GM18505 (cell line): Measurements from ENCODE around the gene EFCAB8.

Experiments
- ATAC-seq: cut with Tn5 transposase; IDR thresholded peaks from one replicate; pipeline ENCODE4 v1.9.1; 2021; ENCODE audit not compliant: unreplicated experiment
- POLR2A ChIP-seq: IDR thresholded peaks from 4 replicates; pipeline ENCODE4 v1.6.1; 2011; ENCODE audit warnings: borderline replicate concordance; ENCODE audit not compliant: insufficient read depth, insufficient read length; ENCODE audit errors: extremely low read depth

The EFCAB8 gene

DNA sequence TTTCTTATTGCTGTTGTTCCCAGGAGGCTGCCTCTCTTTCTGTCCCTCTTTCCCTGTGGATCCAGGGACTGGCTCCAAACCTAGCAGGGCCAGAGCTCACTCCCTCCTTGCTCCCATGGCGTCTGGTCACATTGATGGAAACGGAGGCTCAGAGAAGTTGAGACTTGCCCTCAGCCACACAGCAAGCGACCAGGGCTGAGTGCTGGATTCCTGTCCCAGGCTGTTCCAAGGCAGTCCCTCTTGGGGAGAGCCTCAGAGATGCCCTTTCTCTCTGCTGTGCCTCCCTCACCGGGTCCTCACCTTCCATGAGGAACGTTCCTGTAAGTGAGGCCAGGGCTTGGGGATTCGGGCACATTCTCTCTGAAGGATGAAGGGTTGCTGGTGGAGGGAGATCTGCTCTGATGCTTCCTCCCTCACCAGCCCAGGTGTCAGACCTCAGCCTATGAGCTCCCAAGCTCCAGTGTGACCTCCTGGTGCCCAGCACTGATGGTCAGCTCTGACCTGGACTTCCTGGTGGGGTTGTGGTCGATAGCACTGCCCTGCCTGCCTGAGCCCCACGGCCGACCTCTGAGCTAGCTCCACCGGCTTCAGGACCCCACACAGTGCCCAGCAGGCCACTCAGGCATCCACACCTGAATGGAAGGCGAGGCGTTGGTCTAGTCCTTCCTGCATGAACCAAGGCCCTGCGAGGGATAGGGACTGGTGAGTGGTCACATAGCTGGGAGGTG, 118.7 kb downstream of the EFCAB8 start:
- ATAC-seq, result no peak
- no peak for TF ChIP-seq POLR2A

- ATAC-seq, result no peak
- no peak for TF ChIP-seq POLR2A
Measured at GRCh38 chr20:32978009-32978335, 119.2 kb downstream of the EFCAB8 start.

DNA sequence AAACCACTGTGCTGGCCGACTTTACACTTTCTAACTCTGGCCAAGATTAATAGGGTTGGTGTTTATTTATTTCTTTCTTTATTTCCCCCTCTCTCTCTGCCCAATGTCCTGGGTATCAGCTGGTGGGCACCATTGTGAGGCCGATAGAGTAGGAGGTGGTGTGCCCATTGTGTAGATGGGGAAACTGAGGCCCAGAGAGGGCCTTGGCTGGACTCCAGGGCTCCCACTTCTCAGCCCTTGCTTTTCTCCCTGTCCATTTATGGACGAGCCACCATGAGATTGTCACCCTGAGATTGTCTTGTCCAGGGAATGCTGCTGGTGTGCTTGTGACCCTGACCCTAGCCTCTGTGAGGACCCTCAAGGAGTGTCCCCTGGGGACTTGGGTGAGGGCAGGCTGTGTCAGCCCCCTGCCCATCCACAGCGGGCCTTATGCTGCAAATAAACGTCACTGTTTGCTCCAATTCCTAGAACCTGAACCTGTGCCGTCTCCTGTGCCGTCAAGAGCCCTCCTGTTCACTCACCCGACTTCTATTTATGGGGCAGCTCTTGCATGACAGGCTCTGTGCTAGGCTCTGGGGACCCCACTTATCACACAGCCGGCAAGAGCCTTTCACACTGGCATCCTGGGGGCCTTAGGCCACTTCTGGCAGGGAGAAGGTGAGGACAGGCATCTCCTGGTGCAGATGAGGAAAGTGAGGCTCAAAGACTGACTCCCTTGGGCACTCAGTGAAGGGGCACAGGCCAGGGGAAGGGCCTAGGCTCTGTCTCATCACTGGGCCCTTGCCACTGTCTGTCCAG, 120.7 kb downstream of the EFCAB8 start:
- no peak for TF ChIP-seq POLR2A
- ATAC-seq, result no peak

- no peak for ATAC-seq
- no peak for TF ChIP-seq POLR2A
Measured at GRCh38 chr20:32980131-32980941, 121.6 kb downstream of the EFCAB8 start.

DNA sequence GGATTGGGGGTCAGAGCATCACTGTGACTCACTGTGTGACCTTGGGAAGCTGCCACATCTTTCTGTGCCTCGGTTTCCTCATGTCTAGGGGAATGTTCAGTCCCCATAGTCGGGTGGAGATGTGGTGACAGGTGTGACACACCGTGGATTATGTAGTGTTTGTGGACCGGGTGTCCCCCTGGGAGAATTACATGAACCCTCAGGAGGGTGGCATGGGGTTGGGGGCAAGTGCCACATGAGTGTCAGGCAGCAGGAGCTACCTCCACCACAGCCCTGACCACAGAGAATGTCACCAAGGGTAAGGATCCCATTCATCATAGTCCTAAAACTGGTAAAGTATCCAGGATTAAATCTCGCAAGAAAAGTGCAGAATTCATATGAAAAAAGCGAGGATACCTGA, 122.3 kb downstream of the EFCAB8 start:
- no peak for ATAC-seq
- TF ChIP-seq POLR2A, result no peak

GRCh38 chr20:32982617-32983458, 124.1 kb downstream of the EFCAB8 start:
- no peak for TF ChIP-seq POLR2A
- no peak for ATAC-seq

DNA sequence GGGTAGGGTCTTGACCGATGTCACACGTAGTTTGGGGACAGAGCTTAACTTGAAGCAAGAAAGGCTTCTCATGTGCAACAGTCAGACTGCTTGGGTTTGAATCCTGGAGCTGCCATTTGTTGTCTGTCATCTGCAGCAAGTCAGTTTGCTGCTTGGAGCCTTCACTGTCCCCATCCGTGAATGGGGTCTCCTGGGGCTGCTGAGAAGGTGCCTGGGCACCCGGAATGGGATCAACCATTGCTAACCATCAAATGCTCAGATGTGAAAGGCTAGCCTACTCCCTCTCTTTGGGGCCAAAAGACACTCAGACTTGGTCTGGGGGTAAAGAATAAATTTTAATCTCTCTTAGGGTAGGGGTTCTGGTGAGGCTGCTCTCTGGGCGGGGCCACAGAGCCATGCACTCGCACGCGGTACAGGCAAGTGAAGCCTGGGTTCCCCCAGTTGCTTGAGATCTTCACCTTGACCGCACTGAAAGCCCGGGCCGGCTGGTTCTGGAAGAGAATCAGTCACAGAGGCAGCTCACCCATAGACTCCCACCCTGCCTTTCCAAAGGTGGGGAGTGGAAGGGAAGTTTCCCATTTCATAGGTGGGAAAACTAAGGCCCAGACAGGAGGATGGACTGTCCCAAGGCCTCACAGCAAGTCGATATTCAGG, 124.9 kb downstream of the EFCAB8 start:
- ATAC-seq, result no peak
- TF ChIP-seq POLR2A, result no peak

- ATAC-seq, result no peak
- TF ChIP-seq POLR2A, result no peak
Measured at GRCh38 chr20:32984196-32984595, 125.5 kb downstream of the EFCAB8 start.

- no peak for TF ChIP-seq POLR2A
- no peak for ATAC-seq
Measured at GRCh38 chr20:32984631-32985354, 126.1 kb downstream of the EFCAB8 start.

- ATAC-seq, result no peak
- no peak for TF ChIP-seq POLR2A
Measured at GRCh38 chr20:32985596-32985995, 126.9 kb downstream of the EFCAB8 start.

DNA sequence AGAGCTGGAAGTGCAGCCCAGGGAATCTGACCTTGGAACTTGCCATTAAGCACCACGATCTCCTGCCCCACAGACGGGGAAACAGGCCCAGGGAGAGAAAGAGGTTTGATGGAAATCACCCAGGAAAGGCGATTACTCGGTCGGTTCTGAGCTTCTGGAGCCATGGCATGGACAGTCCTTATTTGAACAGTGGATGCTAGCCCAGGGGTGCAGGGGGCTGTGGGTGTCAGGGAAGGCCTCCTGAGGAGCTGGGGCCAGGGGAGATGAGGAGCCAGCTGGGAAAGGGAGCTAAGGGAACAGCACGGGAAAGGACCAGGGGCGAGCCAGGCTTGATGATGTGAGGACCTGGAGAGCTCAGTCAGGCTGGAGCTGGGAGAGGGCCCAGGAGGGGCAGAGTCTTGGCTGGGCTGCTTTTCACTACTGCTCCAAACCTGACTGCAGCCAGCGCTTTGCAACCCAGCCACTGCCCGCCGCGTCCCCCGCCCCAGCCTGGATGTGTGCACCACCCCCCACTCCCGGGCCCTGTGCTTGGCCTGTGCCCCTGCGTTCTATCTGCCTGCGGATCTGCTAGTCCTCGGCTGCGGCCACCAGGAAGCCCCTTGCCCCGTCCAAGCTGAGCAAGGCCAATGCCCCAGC, 127.7 kb downstream of the EFCAB8 start:
- ATAC-seq, result no peak
- no peak for TF ChIP-seq POLR2A
